ENCODE results near the gene PLCD3. TPM values are rescaled to one million over a fixed set of nuclear protein-coding genes. Genes with fewer than 3 reads are reported as not detected.

The PLCD3 gene
- polyA plus RNA-seq, 1 donor from 2014 or later, result 1.3 TPM

DNA sequence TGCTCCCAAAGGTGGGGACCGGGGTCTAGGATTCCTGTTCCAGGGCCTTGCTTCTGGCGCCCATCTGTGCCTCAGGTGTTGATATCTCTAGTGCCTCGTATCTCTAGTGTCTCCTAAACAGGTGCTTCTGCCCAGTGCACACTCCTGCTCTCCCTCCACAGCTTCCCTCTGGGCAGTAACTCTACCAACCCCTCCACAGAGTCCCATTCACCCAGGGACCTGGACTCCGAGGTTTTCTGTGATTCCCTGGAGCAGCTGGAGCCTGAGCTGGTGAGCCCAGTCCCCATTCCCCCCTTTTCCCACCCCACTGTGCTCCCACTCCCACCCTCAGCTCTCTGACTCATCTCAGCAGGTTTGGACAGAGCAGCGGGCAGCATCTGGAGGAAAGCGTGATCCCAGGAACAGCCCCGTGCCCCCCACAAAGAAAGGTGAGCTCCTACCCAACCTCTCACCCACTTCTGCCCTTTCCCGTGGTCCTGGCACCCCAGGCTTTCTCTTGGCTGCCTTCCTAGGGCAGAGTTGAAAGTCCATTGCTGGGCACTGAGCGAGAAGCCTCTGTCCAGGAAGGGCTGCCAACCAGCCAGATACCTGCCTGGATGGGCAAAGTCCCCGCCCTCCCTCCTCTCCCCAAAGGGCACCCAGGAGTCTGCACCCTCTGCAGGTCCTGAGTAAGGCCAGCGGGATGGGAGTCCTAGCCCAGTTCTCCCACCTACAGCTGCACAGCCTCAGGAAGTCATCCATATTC is 5.4 kb upstream of the PLCD3 start:
- Histone ChIP-seq H3K4me3 (ENCODE audit: low read length) (no peak overlapping the region), H3K9me3 (ENCODE audit: low read length) (no peaks in the 10 kb centered on the region), H3K4me2 (ENCODE audit: low read length) (no peak overlapping the region), H3K9me2 (ENCODE audit: insufficient read depth, low read length) (no peaks in the 10 kb centered on the region), H3K36me3 (ENCODE audit: insufficient read depth, low read length) (no peaks in the 10 kb centered on the region), H3K79me2 (replicated peaks; ENCODE audit: insufficient read depth, low read length) (no peaks in the 10 kb centered on the region), H4K20me1 (ENCODE audit: insufficient read depth) (no peaks in the 10 kb centered on the region), H3K9ac (ENCODE audit: low read length) (no peak overlapping the region), H2AFZ (ENCODE audit: low read depth, low read length) (no peak overlapping the region), H3F3A (ENCODE audit: insufficient read depth, low read length, poor library complexity, severe bottlenecking) (no peaks in the 10 kb centered on the region), H3K27ac (ENCODE audit: low read length) (no peak overlapping the region), H3K27me3 (ENCODE audit: insufficient read depth, low read depth, low read length) (no peaks in the 10 kb centered on the region)
- TF ChIP-seq SMC3 (conservative IDR thresholded peaks at IDR 0.05; ENCODE audit: poor library complexity) (no peak), CTCF (IDR thresholded peaks at IDR 0.05; ENCODE audit: poor library complexity, severe bottlenecking) (no peak)

DNA sequence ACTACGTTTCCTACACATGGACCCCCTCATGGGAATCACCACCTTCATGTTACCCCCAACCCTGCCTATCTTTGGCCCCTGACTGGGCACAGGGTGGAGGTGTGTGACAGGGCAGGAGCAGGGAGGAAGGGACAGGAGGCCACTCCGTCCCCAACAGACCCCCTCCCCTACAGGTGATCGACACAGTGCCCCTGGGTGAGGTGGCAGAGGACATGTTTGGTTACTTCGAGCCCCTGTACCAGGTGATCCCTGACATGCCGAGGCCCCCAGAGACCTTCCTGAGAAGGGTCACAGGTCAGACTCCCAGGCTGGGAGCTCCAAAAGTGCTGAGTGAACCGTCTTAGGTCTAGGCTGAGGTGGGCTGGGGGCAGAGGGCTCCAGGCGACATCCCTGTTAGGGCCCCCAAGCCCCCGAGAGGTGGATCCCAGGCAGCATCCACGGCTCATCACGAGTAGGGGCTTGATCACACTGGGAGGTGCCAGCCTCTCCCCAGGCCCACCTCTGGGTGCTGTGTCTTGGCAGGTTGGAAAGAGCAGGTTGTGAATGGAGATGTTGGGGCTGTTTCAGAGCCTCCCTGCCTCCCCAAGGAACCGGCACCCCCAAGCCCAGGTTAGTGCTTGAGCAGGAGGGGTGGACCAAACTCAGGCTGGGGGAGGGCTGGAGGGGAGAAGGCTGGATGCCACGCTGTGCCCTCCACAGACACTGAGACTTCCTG is 4.7 kb upstream of the PLCD3 start:
- Histone ChIP-seq H3K27ac (ENCODE audit: low read length) (no peak overlapping the region), H3K9ac (ENCODE audit: low read length) (no peak overlapping the region), H3K9me3 (ENCODE audit: low read length) (no peaks in the 10 kb centered on the region), H2AFZ (ENCODE audit: low read depth, low read length) (no peak overlapping the region), H3K4me3 (ENCODE audit: low read length) (no peak overlapping the region), H3K79me2 (replicated peaks; ENCODE audit: insufficient read depth, low read length) (no peaks in the 10 kb centered on the region), H4K20me1 (ENCODE audit: insufficient read depth) (no peaks in the 10 kb centered on the region), H3K36me3 (ENCODE audit: insufficient read depth, low read length) (no peaks in the 10 kb centered on the region), H3K27me3 (ENCODE audit: insufficient read depth, low read depth, low read length) (no peaks in the 10 kb centered on the region), H3K4me2 (ENCODE audit: low read length) (no peak overlapping the region), H3K9me2 (ENCODE audit: insufficient read depth, low read length) (no peaks in the 10 kb centered on the region), H3F3A (ENCODE audit: insufficient read depth, low read length, poor library complexity, severe bottlenecking) (no peaks in the 10 kb centered on the region)
- TF ChIP-seq MXI1 (conservative IDR thresholded peaks at IDR 0.05; ENCODE audit: poor library complexity, severe bottlenecking) (no peak), EP300 (conservative IDR thresholded peaks at IDR 0.05; ENCODE audit: poor library complexity, severe bottlenecking) (no peak), CTCF (IDR thresholded peaks at IDR 0.05; ENCODE audit: poor library complexity, severe bottlenecking) (no peak), RAD21 (conservative IDR thresholded peaks at IDR 0.05) (no peak), REST (IDR thresholded peaks at IDR 0.05; ENCODE audit: borderline replicate concordance) (no peak), SMC3 (conservative IDR thresholded peaks at IDR 0.05; ENCODE audit: poor library complexity) (no peak), POLR2AphosphoS5 (IDR thresholded peaks at IDR 0.05) (no peak), EZH2 (IDR thresholded peaks at IDR 0.05; ENCODE audit: borderline replicate concordance, insufficient read depth, low read length, poor library complexity, severe bottlenecking) (no peak), TAF1 (IDR thresholded peaks at IDR 0.05; ENCODE audit: low read depth) (no peak)
